Measurements from ENCODE around the gene GALNT10. TPM values are rescaled to one million over a fixed set of nuclear protein-coding genes. Genes with fewer than 3 reads are reported as not detected.

GALNT10 gene
- total RNA-seq, 1 donor = 46.5 TPM

- no peak overlapping the region for H3K4me3 ChIP-seq (ENCODE audit: low read depth, low read length)
- no peak for TF ChIP-seq CTCF (IDR thresholded peaks at IDR 0.05; ENCODE audit: insufficient read depth, low read length)
- DNase-seq (ENCODE audit: low read depth) = no peak
These were observed 139.0 kb downstream of the GALNT10 start for GRCh38 chr5:154329519-154330040.

GRCh38 chr5:154330097-154330667, 139.6 kb downstream of the GALNT10 start:
- no peak for DNase-seq (ENCODE audit: low read depth)
- no peak for TF ChIP-seq CTCF (IDR thresholded peaks at IDR 0.05; ENCODE audit: insufficient read depth, low read length)
- no peak overlapping the region for H3K4me3 ChIP-seq (ENCODE audit: low read depth, low read length)

GRCh38 chr5:154331232-154331631, 140.7 kb downstream of the GALNT10 start:
- TF ChIP-seq CTCF (IDR thresholded peaks at IDR 0.05; ENCODE audit: insufficient read depth, low read length) = no peak
- no peak for DNase-seq (ENCODE audit: low read depth)
- H3K4me3 ChIP-seq (ENCODE audit: low read depth, low read length) = no peak overlapping the region

- no peak overlapping the region for H3K4me3 ChIP-seq (ENCODE audit: low read depth, low read length)
- no peak for TF ChIP-seq CTCF (IDR thresholded peaks at IDR 0.05; ENCODE audit: insufficient read depth, low read length)
- DNase-seq (ENCODE audit: low read depth) = no peak
These were observed 141.4 kb downstream of the GALNT10 start for GRCh38 chr5:154331924-154332323.

- no peak for DNase-seq (ENCODE audit: low read depth)
- TF ChIP-seq CTCF (IDR thresholded peaks at IDR 0.05; ENCODE audit: insufficient read depth, low read length) = no peak
- no peak overlapping the region for H3K4me3 ChIP-seq (ENCODE audit: low read depth, low read length)
These were observed 141.9 kb downstream of the GALNT10 start for GRCh38 chr5:154332451-154332850.

GRCh38 chr5:154333016-154333415, 142.5 kb downstream of the GALNT10 start:
- H3K4me3 ChIP-seq (ENCODE audit: low read depth, low read length) = no peak overlapping the region
- no peak for DNase-seq (ENCODE audit: low read depth)
- no peak for TF ChIP-seq CTCF (IDR thresholded peaks at IDR 0.05; ENCODE audit: insufficient read depth, low read length)

All from fibroblast of the aortic adventitia (primary cell).